Karpas-422 (cell line): ENCODE results near the gene RFPL4A. TPM values are rescaled to one million over a fixed set of nuclear protein-coding genes. Genes with fewer than 3 reads are reported as not detected.
A peak's percentile ranks its signal among the peaks of the same experiment; 100 is the strongest.

ENCODE experiments used
- DNase-seq: peaks from one replicate; pipeline ENCODE4 v3.0.0-alpha.2; 2015
- H2AFZ ChIP-seq: fragments of 200-600 bp; sonication (generic); 2 replicates; pipeline ENCODE4 v1.6.1; 2014; ENCODE audit warnings: antibody characterized with exemption, low read length, mixed read lengths
- H3K27ac ChIP-seq: fragments of 200-600 bp; sonication (generic); 2 replicates; pipeline ENCODE4 v1.5.1; 2014; ENCODE audit warnings: mild to moderate bottlenecking, low read length, moderate library complexity
- H3K27me3 ChIP-seq: fragments of 200-600 bp; sonication (generic); 2 replicates; pipeline ENCODE4 v1.6.1; 2014; ENCODE audit warnings: low read length, mixed read lengths
- H3K36me3 ChIP-seq: fragments of 200-600 bp; sonication (generic); 2 replicates; pipeline ENCODE4 v1.6.1; 2014; ENCODE audit warnings: low read length, mixed read lengths; ENCODE audit not compliant: insufficient read depth
- H3K4me1 ChIP-seq: fragments of 200-600 bp; sonication (generic); 2 replicates; pipeline ENCODE4 v1.6.1; 2014; ENCODE audit warnings: mild to moderate bottlenecking, low read length, mixed read lengths
- H3K4me2 ChIP-seq: fragments of 200-600 bp; sonication (generic); 2 replicates; pipeline ENCODE4 v1.6.1; 2014; ENCODE audit warnings: low read length, low read depth, mild to moderate bottlenecking; ENCODE audit not compliant: poor library complexity, severe bottlenecking
- H3K4me3 ChIP-seq: fragments of 200-600 bp; sonication (generic); 2 replicates; pipeline ENCODE4 v1.5.1; 2014; ENCODE audit warnings: mild to moderate bottlenecking, antibody characterized with exemption, low read length, mixed read lengths
- H3K79me2 ChIP-seq: fragments of 200-600 bp; sonication (generic); 2 replicates; pipeline ENCODE4 v1.6.1; 2014; ENCODE audit warnings: mild to moderate bottlenecking, low read length, mixed read lengths
- H3K9ac ChIP-seq: fragments of 200-600 bp; sonication (generic); 2 replicates; pipeline ENCODE4 v1.6.0; 2014; ENCODE audit warnings: low read length
- H3K9me2 ChIP-seq: fragments of 200-600 bp; sonication (generic), shearing (Covaris generic); replicated peaks from 2 replicates; pipeline ENCODE4 v1.6.0; 2014; ENCODE audit warnings: mild to moderate bottlenecking, low read length, moderate library complexity; ENCODE audit not compliant: insufficient read depth
- H3K9me3 ChIP-seq: fragments of 300-700, 200-600 bp; sonication (generic); 2 replicates; pipeline ENCODE4 v1.6.1; 2014; ENCODE audit warnings: low read length, mixed read lengths
- H4K20me1 ChIP-seq: fragments of 200-600 bp; sonication (generic); 2 replicates; pipeline ENCODE4 v1.6.1; 2014; ENCODE audit warnings: mild to moderate bottlenecking, antibody characterized with exemption, low read length, low read depth; ENCODE audit not compliant: insufficient read depth
- total RNA-seq: library from RNA; depleted of rRNA; stranded (reverse); fragments of >200 nt; shearing (Covaris generic); gene quantifications from 2 replicates; pipeline ENCODE4 v1.2.3, GENCODE V29; 2014; ENCODE audit warnings: low replicate concordance

Gene RFPL4A
- total RNA-seq, 1 experiment from 2014 or later = 0.22 TPM

- peak; percentile 90 for DNase-seq
- no peaks in the 10 kb centered on the region for H4K20me1 ChIP-seq
- H3K4me2 ChIP-seq = peak overlapping the region; percentile 60
- peak overlapping the region; percentile 95 for H2AFZ ChIP-seq
- H3K27ac ChIP-seq = no peak overlapping the region
- no peaks in the 10 kb centered on the region for H3K36me3 ChIP-seq
- H3K4me1 ChIP-seq = peaks cover 13% of the 10 kb centered on the region
- no peaks in the 10 kb centered on the region for H3K9me2 ChIP-seq
- H3K4me3 ChIP-seq = 0 out of 2 replicates have a peak overlapping the region, but pooled peaks have one; percentile 53
- H3K27me3 ChIP-seq = no peaks in the 10 kb centered on the region
- H3K9ac ChIP-seq = peak overlapping the region; percentile 39; the same call in 1 of the 2 replicates
- H3K79me2 ChIP-seq = no peaks in the 10 kb centered on the region
- H3K9me3 ChIP-seq = no peaks in the 10 kb centered on the region
These were observed 18.6 kb downstream of the RFPL4A start for GRCh38 chr19:55777528-55777927.

DNA sequence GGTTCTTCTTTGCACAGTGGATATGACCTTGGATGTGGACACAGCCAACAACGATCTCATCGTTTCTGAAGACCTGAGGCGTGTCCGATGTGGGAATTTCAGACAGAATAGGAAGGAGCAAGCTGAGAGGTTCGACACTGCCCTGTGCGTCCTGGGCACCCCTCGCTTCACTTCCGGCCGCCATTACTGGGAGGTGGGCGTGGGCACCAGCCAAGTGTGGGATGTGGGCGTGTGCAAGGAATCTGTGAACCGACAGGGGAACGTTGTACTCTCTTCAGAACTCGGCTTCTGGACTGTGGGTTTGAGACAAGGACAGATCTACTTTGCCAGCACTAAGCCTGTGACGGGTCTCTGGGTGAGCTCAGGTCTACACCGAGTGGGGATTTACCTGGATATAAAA lies 19.4 kb downstream of the RFPL4A start:
- Histone ChIP-seq H3K4me3 (peak overlapping the region; percentile 53), H3K9me2 (no peaks in the 10 kb centered on the region), H3K27ac (no peak overlapping the region), H3K36me3 (no peaks in the 10 kb centered on the region), H3K9ac (peak overlapping the region; percentile 39), H3K79me2 (no peaks in the 10 kb centered on the region), H3K27me3 (no peaks in the 10 kb centered on the region), H3K9me3 (no peaks in the 10 kb centered on the region), H3K4me1 (peaks cover 13% of the 10 kb centered on the region), H4K20me1 (no peaks in the 10 kb centered on the region), H2AFZ (peak overlapping the region; percentile 95), H3K4me2 (peak overlapping the region; percentile 60)
- DNase-seq = peak; percentile 73

- H3K4me3 ChIP-seq = no peak overlapping the region
- DNase-seq = no peak
- H3K9ac ChIP-seq = no peak overlapping the region
These were observed 22.2 kb downstream of the RFPL4A start for GRCh38 chr19:55781112-55781511.

GRCh38 chr19:55795021-55795420 lies 36.1 kb downstream of the RFPL4A start:
- no peak overlapping the region for H3K4me3 ChIP-seq
- H3K4me2 ChIP-seq = no peak overlapping the region
- H3K9ac ChIP-seq = no peak overlapping the region
- no peak for DNase-seq
- no peaks in the 10 kb centered on the region for H4K20me1 ChIP-seq
- no peaks in the 10 kb centered on the region for H3K36me3 ChIP-seq
- no peaks in the 10 kb centered on the region for H3K9me2 ChIP-seq
- peaks cover 5% of the 10 kb centered on the region; the same call in 1 of the 2 replicates for H3K4me1 ChIP-seq
- H3K79me2 ChIP-seq = no peaks in the 10 kb centered on the region
- H2AFZ ChIP-seq = no peak overlapping the region
- H3K9me3 ChIP-seq = no peaks in the 10 kb centered on the region
- no peak overlapping the region for H3K27ac ChIP-seq
- no peaks in the 10 kb centered on the region for H3K27me3 ChIP-seq

More at GRCh38 chr19:55781112-55781511, 22.2 kb downstream of the RFPL4A start:
- Histone ChIP-seq H3K9me2 (no peaks in the 10 kb centered on the region), H4K20me1 (no peaks in the 10 kb centered on the region), H3K4me1 (peaks cover 13% of the 10 kb centered on the region), H3K9me3 (no peaks in the 10 kb centered on the region), H2AFZ (no peak overlapping the region), H3K79me2 (no peaks in the 10 kb centered on the region), H3K4me2 (no peak overlapping the region), H3K27ac (no peak overlapping the region), H3K27me3 (no peaks in the 10 kb centered on the region), H3K36me3 (no peaks in the 10 kb centered on the region)

DNA sequence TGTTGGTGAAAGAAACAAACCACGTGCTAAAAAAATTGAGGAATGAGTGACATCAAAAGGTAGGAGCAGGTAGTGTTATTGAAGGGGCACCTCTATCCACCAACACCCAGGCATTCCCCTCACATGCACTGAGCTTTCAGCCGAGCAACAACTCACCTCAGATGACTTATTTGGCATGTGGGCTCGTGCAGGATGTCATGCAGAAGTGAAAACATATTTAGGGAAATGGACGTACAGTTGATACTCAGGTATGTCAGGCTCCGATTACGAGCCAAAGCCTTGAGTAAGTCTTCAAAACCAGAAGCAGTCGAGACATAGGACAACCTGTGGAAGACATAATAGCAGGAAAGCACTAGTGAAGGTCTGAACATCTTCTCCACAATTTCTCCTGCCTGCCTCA lies 42.5 kb downstream of the RFPL4A start:
- DNase-seq = no peak
- no peaks in the 10 kb centered on the region for H4K20me1 ChIP-seq
- peak overlapping the region; percentile 39; the same call in 1 of the 2 replicates for H2AFZ ChIP-seq
- no peaks in the 10 kb centered on the region for H3K36me3 ChIP-seq
- H3K9me3 ChIP-seq = no peaks in the 10 kb centered on the region
- H3K27me3 ChIP-seq = no peaks in the 10 kb centered on the region
- H3K4me1 ChIP-seq = peaks cover 11% of the 10 kb centered on the region
- H3K79me2 ChIP-seq = no peaks in the 10 kb centered on the region
- H3K9me2 ChIP-seq = no peaks in the 10 kb centered on the region
- H3K9ac ChIP-seq = no peak overlapping the region; the same call in 1 of the 2 replicates
- H3K27ac ChIP-seq = no peak overlapping the region
- H3K4me3 ChIP-seq = no peak overlapping the region
- peak overlapping the region; percentile 21 for H3K4me2 ChIP-seq

DNA sequence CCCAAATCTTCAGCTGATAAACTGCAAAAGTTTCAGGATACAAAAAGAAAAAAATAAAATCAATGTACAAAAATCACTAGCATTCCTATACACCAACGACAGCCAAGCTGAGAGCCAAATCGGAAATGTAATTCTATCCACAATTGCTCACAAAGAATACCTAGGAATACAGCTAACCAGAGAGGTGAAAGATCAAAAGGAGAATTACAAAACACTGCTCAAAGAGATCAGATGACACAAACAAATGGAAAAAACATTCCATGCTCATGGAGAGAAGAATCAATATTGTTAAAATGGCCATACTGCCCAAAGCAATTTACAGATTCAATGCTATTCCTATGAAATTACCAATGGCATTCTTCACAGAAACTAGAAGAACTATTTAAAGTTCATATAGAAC lies 43.4 kb downstream of the RFPL4A start:
- Histone ChIP-seq H3K4me1 (peaks cover 11% of the 10 kb centered on the region), H3K27me3 (no peaks in the 10 kb centered on the region), H3K4me2 (no peak overlapping the region), H3K36me3 (no peaks in the 10 kb centered on the region), H3K9me2 (no peaks in the 10 kb centered on the region), H3K4me3 (no peak overlapping the region), H3K9me3 (no peaks in the 10 kb centered on the region), H3K27ac (no peak overlapping the region), H2AFZ (no peak overlapping the region), H3K79me2 (no peaks in the 10 kb centered on the region), H4K20me1 (no peaks in the 10 kb centered on the region), H3K9ac (no peak overlapping the region)
- no peak for DNase-seq

GRCh38 chr19:55809381-55810058 lies 50.6 kb downstream of the RFPL4A start:
- no peaks in the 10 kb centered on the region for H4K20me1 ChIP-seq
- peak overlapping the region; percentile 14; the same call in 1 of the 2 replicates for H3K4me3 ChIP-seq
- H3K27me3 ChIP-seq = no peaks in the 10 kb centered on the region
- no peaks in the 10 kb centered on the region for H3K36me3 ChIP-seq
- H3K4me1 ChIP-seq = peaks cover 12% of the 10 kb centered on the region
- H3K9me3 ChIP-seq = no peaks in the 10 kb centered on the region
- H3K9me2 ChIP-seq = no peaks in the 10 kb centered on the region
- DNase-seq = peak; percentile 96
- peak overlapping the region; percentile 11 for H3K9ac ChIP-seq
- H3K4me2 ChIP-seq = peak overlapping the region; percentile 32
- H3K27ac ChIP-seq = no peak overlapping the region
- H2AFZ ChIP-seq = peak overlapping the region; percentile 73
- H3K79me2 ChIP-seq = no peaks in the 10 kb centered on the region

GRCh38 chr19:55811340-55811739 lies 52.4 kb downstream of the RFPL4A start:
- Histone ChIP-seq H3K9me3 (no peaks in the 10 kb centered on the region), H3K4me3 (no peak overlapping the region), H3K4me2 (no peak overlapping the region), H3K36me3 (no peaks in the 10 kb centered on the region), H3K79me2 (no peaks in the 10 kb centered on the region), H3K4me1 (peaks cover 12% of the 10 kb centered on the region), H3K9me2 (no peaks in the 10 kb centered on the region), H2AFZ (no peak overlapping the region), H3K27me3 (no peaks in the 10 kb centered on the region), H3K9ac (no peak overlapping the region), H3K27ac (no peak overlapping the region), H4K20me1 (no peaks in the 10 kb centered on the region)
- DNase-seq = no peak
